HUES6 (cell line): Measurements from ENCODE around the gene FBXW2.
"Not testable (repeated sequence)": the region's sequence is repeated elsewhere in the genome, so short reads cannot be mapped to it uniquely, and the experiment has no call there.

Experiments used
- H3K27ac ChIP-seq: 2 replicates; pipeline ENCODE4 v1.7.0; 2013; ENCODE audit warnings: low read depth, mild to moderate bottlenecking, low read length, inconsistent platforms
- H3K27me3 ChIP-seq: 2 replicates; pipeline ENCODE4 v1.6.1; 2013; ENCODE audit warnings: low read length; ENCODE audit not compliant: control insufficient read depth, insufficient read depth
- H3K36me3 ChIP-seq: 2 replicates; pipeline ENCODE4 v1.6.1; 2013; ENCODE audit warnings: low read length; ENCODE audit not compliant: control insufficient read depth, insufficient read depth
- H3K4me1 ChIP-seq: 2 replicates; pipeline ENCODE4 v1.6.1; 2013; ENCODE audit warnings: low read length; ENCODE audit not compliant: control insufficient read depth, insufficient read depth
- H3K4me3 ChIP-seq: 2 replicates; pipeline ENCODE4 v1.5.1; 2013; ENCODE audit warnings: low read depth, low read length
- H3K9ac ChIP-seq: one replicate; pipeline ENCODE4 v1.6.1; 2013; ENCODE audit warnings: mild to moderate bottlenecking, low read length
- H3K9me3 ChIP-seq: 2 replicates; pipeline ENCODE4 v1.6.1; 2013; ENCODE audit warnings: low read depth, low read length; ENCODE audit not compliant: control insufficient read depth, insufficient read depth

The FBXW2 gene

DNA sequence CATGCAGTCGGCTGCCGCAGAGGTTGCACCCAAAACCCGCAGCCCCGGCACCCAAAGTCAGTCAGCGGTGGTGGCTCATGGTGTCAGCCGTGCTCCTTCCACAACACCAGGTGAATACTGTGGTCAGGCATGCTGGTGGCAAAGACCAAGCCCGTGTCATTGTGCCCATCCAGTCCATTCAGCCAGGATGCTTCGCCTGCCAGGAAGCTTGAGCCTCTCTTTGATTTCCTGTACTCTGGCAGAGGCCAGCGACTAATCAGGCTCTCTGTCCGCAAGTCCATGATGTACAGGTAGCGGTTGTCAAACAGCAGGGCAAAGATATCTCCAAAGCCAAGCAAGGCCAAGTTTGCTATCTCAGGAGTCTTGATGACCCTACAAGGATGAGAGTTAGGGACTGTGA is 28.7 kb downstream of the FBXW2 start:
- no peak overlapping the region for H3K4me3 ChIP-seq
- no peaks in the 10 kb centered on the region for H3K27me3 ChIP-seq
- no peak overlapping the region for H3K9ac ChIP-seq
- peaks cover 88% of the 10 kb centered on the region for H3K36me3 ChIP-seq
- H3K27ac ChIP-seq: no peak overlapping the region
- H3K4me1 ChIP-seq: peaks cover 13% of the 10 kb centered on the region
- H3K9me3 ChIP-seq: no peaks in the 10 kb centered on the region

GRCh38 chr9:120761006-120761405 is 32.2 kb downstream of the FBXW2 start:
- H3K9me3 ChIP-seq: no peaks in the 10 kb centered on the region
- no peak overlapping the region for H3K27ac ChIP-seq
- H3K36me3 ChIP-seq: peaks cover 59% of the 10 kb centered on the region
- H3K27me3 ChIP-seq: no peaks in the 10 kb centered on the region
- H3K4me1 ChIP-seq: no peaks in the 10 kb centered on the region
- H3K4me3 ChIP-seq: no peak overlapping the region
- no peak overlapping the region for H3K9ac ChIP-seq

GRCh38 chr9:120759755-120760400 is 33.3 kb downstream of the FBXW2 start:
- H3K4me1 ChIP-seq: no peaks in the 10 kb centered on the region
- peaks cover 49% of the 10 kb centered on the region for H3K36me3 ChIP-seq
- H3K27ac ChIP-seq: no peak overlapping the region
- H3K9me3 ChIP-seq: no peaks in the 10 kb centered on the region
- no peak overlapping the region for H3K9ac ChIP-seq
- H3K4me3 ChIP-seq: no peak overlapping the region
- no peaks in the 10 kb centered on the region for H3K27me3 ChIP-seq

DNA sequence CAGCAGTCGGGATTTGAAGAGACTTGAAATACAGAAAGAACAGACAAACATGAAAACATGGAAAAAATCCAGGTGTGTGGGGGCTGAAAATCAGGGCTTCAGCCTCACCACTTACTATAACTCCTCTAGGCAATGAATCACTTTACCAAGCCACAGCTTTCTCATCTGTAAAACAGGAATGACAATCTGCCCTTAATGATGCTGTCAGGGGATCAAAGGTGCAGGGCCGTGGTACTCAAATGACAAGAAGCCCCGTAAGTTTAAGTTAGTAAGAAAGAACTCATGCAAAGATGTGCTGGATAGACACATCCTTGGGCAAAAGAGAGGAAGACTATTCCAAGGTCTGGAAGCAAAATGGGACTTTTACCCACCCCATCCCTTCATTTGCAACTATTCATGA is 34.7 kb downstream of the FBXW2 start:
- H3K36me3 ChIP-seq: peaks cover 36% of the 10 kb centered on the region
- no peaks in the 10 kb centered on the region for H3K9me3 ChIP-seq
- no peak overlapping the region for H3K4me3 ChIP-seq
- no peaks in the 10 kb centered on the region for H3K27me3 ChIP-seq
- no peak overlapping the region for H3K27ac ChIP-seq
- no peak overlapping the region for H3K9ac ChIP-seq
- no peaks in the 10 kb centered on the region for H3K4me1 ChIP-seq

GRCh38 chr9:120757026-120757913 is 35.9 kb downstream of the FBXW2 start:
- no peak overlapping the region for H3K27ac ChIP-seq
- H3K9ac ChIP-seq: no peak overlapping the region
- no peaks in the 10 kb centered on the region for H3K27me3 ChIP-seq
- H3K9me3 ChIP-seq: no peaks in the 10 kb centered on the region
- no peaks in the 10 kb centered on the region for H3K4me1 ChIP-seq
- H3K36me3 ChIP-seq: peaks cover 23% of the 10 kb centered on the region
- no peak overlapping the region for H3K4me3 ChIP-seq

GRCh38 chr9:120756531-120756930 is 36.7 kb downstream of the FBXW2 start:
- Histone ChIP-seq H3K4me1 (no peaks in the 10 kb centered on the region), H3K4me3 (no peak overlapping the region), H3K27ac (no peak overlapping the region), H3K27me3 (no peaks in the 10 kb centered on the region), H3K9me3 (no peaks in the 10 kb centered on the region), H3K36me3 (peaks cover 18% of the 10 kb centered on the region), H3K9ac (no peak overlapping the region)

DNA sequence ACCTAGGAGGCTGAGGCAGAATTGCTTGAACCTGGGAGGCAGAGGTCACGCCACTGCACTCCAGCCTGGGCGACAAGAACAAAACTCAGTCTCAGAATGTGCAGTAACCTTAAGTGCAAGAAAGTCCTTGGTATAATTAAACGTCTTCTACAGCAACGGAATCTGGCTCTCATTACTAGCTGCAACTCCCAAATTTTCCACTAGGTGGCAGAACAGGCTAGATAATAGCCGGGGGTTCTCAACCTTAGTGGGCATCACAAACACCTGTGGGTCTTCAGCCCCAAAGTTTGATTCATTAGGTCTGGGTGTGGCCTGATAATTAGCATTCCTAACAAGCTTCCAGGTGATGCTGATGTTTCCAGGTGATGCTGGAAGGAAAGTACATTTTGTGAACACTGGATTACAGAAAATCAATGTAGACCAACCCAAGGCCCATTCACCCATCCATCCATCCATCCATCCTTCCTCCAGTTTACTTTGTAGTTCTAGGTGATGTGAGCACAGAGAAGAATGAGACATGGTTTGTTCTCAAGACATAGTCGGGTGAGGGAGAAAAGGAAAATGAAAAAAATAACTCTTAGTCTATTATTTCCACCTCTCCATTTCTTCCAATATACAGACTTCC is 37.3 kb downstream of the FBXW2 start:
- Histone ChIP-seq H3K4me1 (no peaks in the 10 kb centered on the region), H3K9ac (no peak overlapping the region), H3K4me3 (no peak overlapping the region), H3K36me3 (peaks cover 12% of the 10 kb centered on the region), H3K9me3 (no peaks in the 10 kb centered on the region), H3K27ac (no peak overlapping the region), H3K27me3 (no peaks in the 10 kb centered on the region)

- H3K4me3 ChIP-seq: no peak overlapping the region
- H3K27me3 ChIP-seq: no peaks in the 10 kb centered on the region
- peaks cover 6% of the 10 kb centered on the region; the same call in 1 of the 2 replicates for H3K36me3 ChIP-seq
- no peak overlapping the region for H3K27ac ChIP-seq
- no peaks in the 10 kb centered on the region for H3K4me1 ChIP-seq
- H3K9me3 ChIP-seq: no peaks in the 10 kb centered on the region
- no peak overlapping the region for H3K9ac ChIP-seq
Observed at GRCh38 chr9:120755044-120755443, 38.2 kb downstream of the FBXW2 start.

- Histone ChIP-seq H3K27ac (no peak overlapping the region), H3K4me1 (no peaks in the 10 kb centered on the region), H3K4me3 (no peak overlapping the region), H3K36me3 (no peaks in the 10 kb centered on the region), H3K27me3 (no peaks in the 10 kb centered on the region), H3K9me3 (peaks cover 3% of the 10 kb centered on the region; the same call in 1 of the 2 replicates), H3K9ac (no peak overlapping the region)
Observed at GRCh38 chr9:120750421-120750820, 42.8 kb downstream of the FBXW2 start.

- H3K27me3 ChIP-seq, H3K9me3 ChIP-seq, H3K36me3 ChIP-seq, H3K9ac ChIP-seq, H3K4me3 ChIP-seq, H3K4me1 ChIP-seq, H3K27ac ChIP-seq: not testable (repeated sequence)
Observed at GRCh38 chr9:120746366-120746765, 46.9 kb downstream of the FBXW2 start.

- H3K4me1 ChIP-seq: no peaks in the 10 kb centered on the region
- H3K27me3 ChIP-seq: no peaks in the 10 kb centered on the region
- no peak overlapping the region for H3K9ac ChIP-seq
- no peak overlapping the region for H3K27ac ChIP-seq
- H3K9me3 ChIP-seq: peaks cover 3% of the 10 kb centered on the region; the same call in 1 of the 2 replicates
- no peak overlapping the region for H3K4me3 ChIP-seq
- no peaks in the 10 kb centered on the region for H3K36me3 ChIP-seq
Observed at GRCh38 chr9:120745278-120745677, 47.9 kb downstream of the FBXW2 start.
